Stomach (tissue), 9 donors: ENCODE measurements around the gene DLEC1. TPM values are rescaled to one million over a fixed set of nuclear protein-coding genes. Genes with fewer than 3 reads are reported as not detected.

Experiments
- DNase-seq, 2 donors: peaks; one replicate each; pipeline versions ENCODE4 v3.0.0 to v3.0.0-alpha.2; 2013 to 2019
- H3K27ac ChIP-seq, 5 donors: fragments of 200-600 bp in 4 of 5; sonication (generic) in 4 of 5; one replicate each; pipeline ENCODE4 v1.5.1; 2013 to 2019; ENCODE audit warnings: mild to moderate bottlenecking in 1 of 5, moderate library complexity in 1 of 5
- H3K27me3 ChIP-seq, 3 donors: fragments of 200-600 bp; sonication (generic); one replicate each; pipeline ENCODE4 v1.5.1; 2017 to 2019; ENCODE audit warnings: mixed run types in 1 of 3
- H3K36me3 ChIP-seq, 4 donors: fragments of 200-600 bp; sonication (generic); 1 replicate in 3 of 4; 2 replicates in 1 of 4; pipeline ENCODE4 v1.5.1; 2016 to 2019
- H3K4me1 ChIP-seq, 4 donors: fragments of 200-600 bp; sonication (generic); one replicate each; pipeline ENCODE4 v1.5.1; 2016 to 2019
- H3K4me3 ChIP-seq, 4 donors: fragments of 200-600 bp; sonication (generic) in 3 of 4; one replicate each; pipeline ENCODE4 v1.5.1; 2016 to 2019; ENCODE audit warnings: mild to moderate bottlenecking in 1 of 4
- H3K9me3 ChIP-seq, 4 donors: fragments of 200-600 bp; sonication (generic); one replicate each; pipeline ENCODE4 v1.5.1; 2016 to 2019
- CTCF ChIP-seq, 7 experiments: fragments of 450-650 bp in 4 of 7; fragments of 200-600 bp in 3 of 7; sonication (generic) in 3 of 7; IDR thresholded peaks; one replicate each; pipeline ENCODE4 v1.5.1; 2016 to 2019; ENCODE audit warnings: antibody characterized with exemption in 7 of 7, control low read depth in 2 of 7, mild to moderate bottlenecking in 1 of 7
- EP300 ChIP-seq: sonication (generic); formaldehyde crosslinking; IDR thresholded peaks from one replicate; pipeline ENCODE4 v1.6.1; 2017; ENCODE audit warnings: antibody characterized with exemption
- POLR2A ChIP-seq, 4 donors: fragments of 450-650 bp; IDR thresholded peaks; one replicate each; pipeline ENCODE4 v1.6.1; 2016; ENCODE audit warnings: antibody characterized with exemption in 4 of 4, control low read depth in 2 of 4, mild to moderate bottlenecking in 1 of 4, moderate library complexity in 1 of 4
- POLR2AphosphoS5 ChIP-seq, 3 donors: sonication (generic); formaldehyde crosslinking; IDR thresholded peaks; one replicate each; pipeline ENCODE4 v1.6.1; 2016; ENCODE audit warnings: antibody characterized with exemption in 3 of 3
- WGBS, 5 donors: extraction: QIAGEN DNeasy Blood & Tissue Kit in 3 of 5; methylation state at CpG; one replicate each; pipeline versions ENCODE4 v1.1.5 to v1.1.7; 2013 to 2018; 5-methylcytosine and 5-hydroxymethylcytosine counted together
- intact Hi-C: fragments of 100-400 bp; cut with DNase I; formaldehyde crosslinking; loops from one replicate; pipeline ENCODE4 v1.15.1; 2023; ENCODE audit warnings: low total_unique reads
- polyA plus RNA-seq, 3 donors: library from polyadenylated mRNA; stranded (reverse); fragments of 200-250 nt; gene quantifications; one replicate each; pipeline ENCODE4 v1.2.3, GENCODE V29; 2013
- total RNA-seq, 5 donors: library from RNA; depleted of rRNA; stranded (reverse); fragments of >200 nt; gene quantifications; one replicate each; pipeline versions ENCODE4 v1.1.0 to v1.2.3, GENCODE V29; 2014 to 2016
- donor health status: healthy with polysubstance abuse.
- donor health status: Bipolar disorder and iron deficiency.
- donor health status: healthy.

The DLEC1 gene
- total and polyA plus RNA-seq, 8 donors = 0.12 to 1.5 (median 0.31) TPM; not detected in 3

GRCh38 chr3:37996785-37997301, 42.2 kb upstream of the DLEC1 start:
- peak; percentile 87 to 94 for DNase-seq
- peak overlapping the region; percentile 9 to 96 (median 88) for H3K27ac ChIP-seq
- WGBS, 5 donors = 44 to 47% (median 46%) methylated on average over 7 of the region's 7 CpGs

GRCh38 chr3:37997342-37997741, 41.7 kb upstream of the DLEC1 start:
- H3K9me3 ChIP-seq = no peaks in the 10 kb centered on the region
- no peak overlapping the region for H3K4me3 ChIP-seq
- intact Hi-C loops = no loop called here
- peaks cover 33 to 87% (median 75%) of the 10 kb centered on the region in 4 donors for H3K4me1 ChIP-seq
- 73 to 98% (median 91%) methylated on average over 5 to 10 of the region's 10 CpGs for whole genome bisulfite sequencing, 5 donors
- peak in 1 of 2 donors; percentile 23 for DNase-seq
- peaks cover 8 to 48% (median 32%) of the 10 kb centered on the region in 4 donors for H3K36me3 ChIP-seq
- TF ChIP-seq POLR2A (IDR thresholded peaks at IDR 0.05) (no peak), EP300 (no peak), CTCF (IDR thresholded peaks at IDR 0.05) (no peak), POLR2AphosphoS5 (IDR thresholded peaks at IDR 0.05) (no peak)
- H3K27me3 ChIP-seq = no peaks in the 10 kb centered on the region
- peak overlapping the region; percentile 9 to 96 (median 88) for H3K27ac ChIP-seq

More at GRCh38 chr3:37996785-37997301, 42.2 kb upstream of the DLEC1 start:
- Histone ChIP-seq H3K4me3 (no peak overlapping the region), H3K27me3 (no peaks in the 10 kb centered on the region), H3K36me3 (peaks cover 4 to 43% (median 27%) of the 10 kb centered on the region in 4 donors), H3K9me3 (no peaks in the 10 kb centered on the region), H3K4me1 (peaks cover 33 to 83% (median 73%) of the 10 kb centered on the region in 4 donors)
- intact Hi-C loops = no loop called here
- TF ChIP-seq POLR2AphosphoS5 (IDR thresholded peaks at IDR 0.05) (peak in 2 of 3 donors; percentile 58 to 92), CTCF (IDR thresholded peaks at IDR 0.05) (peak in 6 of 7 experiments; percentile 86 to 98 (median 94)), EP300 (no peak)

DNA sequence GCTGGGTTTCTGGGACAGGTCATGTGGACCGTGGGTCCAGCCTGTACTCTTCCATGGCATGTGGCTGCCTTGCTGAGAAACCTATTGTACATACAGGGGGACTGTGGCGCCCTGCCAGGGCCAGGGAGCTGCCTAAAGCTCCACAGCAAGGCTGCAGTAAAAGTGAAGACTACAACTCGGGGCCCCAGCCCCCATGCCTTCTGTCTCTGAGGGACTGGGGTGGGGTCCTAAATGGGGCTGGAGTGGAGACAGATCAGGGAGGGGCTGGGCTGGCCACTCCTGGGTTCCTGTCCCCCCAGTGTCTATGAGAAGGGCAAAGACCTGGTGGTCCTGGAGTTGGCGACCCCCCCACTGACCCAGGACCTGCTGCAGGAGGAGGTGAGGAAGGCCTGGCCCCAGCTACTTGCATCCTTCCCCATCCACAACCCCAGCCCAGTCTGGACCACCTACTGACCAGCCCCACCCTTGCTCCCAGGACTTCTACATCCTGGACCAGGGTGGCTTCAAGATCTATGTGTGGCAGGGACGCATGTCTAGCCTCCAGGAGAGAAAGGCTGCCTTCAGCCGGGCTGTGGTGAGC, 41.1 kb upstream of the DLEC1 start:
- 73 to 92% (median 77%) methylated on average over 5 to 6 of the region's 6 CpGs for WGBS, 5 donors
- DNase-seq = peak; percentile 30 to 35
- Histone ChIP-seq H3K27me3 (no peaks in the 10 kb centered on the region), H3K9me3 (no peaks in the 10 kb centered on the region), H3K27ac (peak overlapping the region; percentile 80 to 96 (median 92)), H3K4me3 (peak overlapping the region in 2 of 4 donors; percentile 40 to 48), H3K4me1 (peaks cover 33 to 90% (median 79%) of the 10 kb centered on the region in 4 donors), H3K36me3 (peaks cover 11 to 53% (median 38%) of the 10 kb centered on the region in 4 donors)
- TF ChIP-seq CTCF (IDR thresholded peaks at IDR 0.05) = no peak
- no peak for TF ChIP-seq EP300
- no peak for TF ChIP-seq POLR2AphosphoS5 (IDR thresholded peaks at IDR 0.05)
- no peak for TF ChIP-seq POLR2A (IDR thresholded peaks at IDR 0.05)
- intact Hi-C loops = no loop called here

GRCh38 chr3:37999836-38000235, 39.2 kb upstream of the DLEC1 start:
- H3K27ac ChIP-seq = peak overlapping the region in 3 of 5 donors; percentile 22 to 79 (median 51)
- DNase-seq = peak in 1 of 2 donors; percentile 20

More at GRCh38 chr3:37999836-38000235, 39.2 kb upstream of the DLEC1 start:
- Histone ChIP-seq H3K27me3 (no peaks in the 10 kb centered on the region), H3K4me3 (no peak overlapping the region), H3K4me1 (peaks cover 45 to 90% (median 79%) of the 10 kb centered on the region in 4 donors), H3K9me3 (no peaks in the 10 kb centered on the region), H3K36me3 (peaks cover 11 to 56% (median 39%) of the 10 kb centered on the region in 4 donors)
- intact Hi-C loops = no loop called here
- 82 to 94% (median 88%) methylated on average over 6 of the region's 6 CpGs for WGBS, 5 donors
- no peak for TF ChIP-seq POLR2A (IDR thresholded peaks at IDR 0.05)
